H9 (cell line): ENCODE data around the gene PARD3. TPM values are rescaled to one million over a fixed set of nuclear protein-coding genes. Genes with fewer than 3 reads are reported as not detected.

Experiments
- DNase-seq: peaks from one replicate; pipeline ENCODE4 v3.0.0-alpha.2; 2017
- H2AFZ ChIP-seq: one replicate; pipeline ENCODE4 v1.6.1; 2013; ENCODE audit warnings: mild to moderate bottlenecking, low read length, control low read depth, moderate library complexity
- H2AK5ac ChIP-seq: 2 replicates; pipeline ENCODE4 v1.6.1; 2013; ENCODE audit warnings: low read length, control low read depth, mixed read lengths; ENCODE audit not compliant: insufficient read length
- H2BK120ac ChIP-seq: one replicate; pipeline ENCODE4 v1.6.1; 2013; ENCODE audit warnings: low read depth, mild to moderate bottlenecking, low read length, control low read depth, inconsistent platforms; ENCODE audit not compliant: poor library complexity, severe bottlenecking
- H2BK12ac ChIP-seq: 2 replicates; pipeline ENCODE4 v1.6.1; 2013; ENCODE audit warnings: low read length, control low read depth, mixed read lengths, low read depth; ENCODE audit not compliant: insufficient read length
- H2BK15ac ChIP-seq: 2 replicates; pipeline ENCODE4 v1.6.1; 2013; ENCODE audit warnings: low read depth, low read length, control low read depth
- H2BK20ac ChIP-seq: one replicate; pipeline ENCODE4 v1.6.1; 2013; ENCODE audit warnings: low read depth, mild to moderate bottlenecking, low read length, control low read depth, inconsistent platforms; ENCODE audit not compliant: poor library complexity, severe bottlenecking
- H2BK5ac ChIP-seq: 2 replicates; pipeline ENCODE4 v1.6.1; 2013; ENCODE audit warnings: low read length, control low read depth, mixed read lengths; ENCODE audit not compliant: insufficient read length
- H3K14ac ChIP-seq: 2 replicates; pipeline ENCODE4 v1.6.1; 2013; ENCODE audit warnings: low read length, control low read depth; ENCODE audit not compliant: insufficient read depth
- H3K18ac ChIP-seq: 2 replicates; pipeline ENCODE4 v1.6.1; 2013; ENCODE audit warnings: low read depth, mild to moderate bottlenecking, mixed read lengths, low read length, control low read depth; ENCODE audit not compliant: insufficient read length
- H3K23ac ChIP-seq: 2 replicates; pipeline ENCODE4 v1.6.1; 2013; ENCODE audit warnings: low read length, control low read depth, mixed read lengths, low read depth; ENCODE audit not compliant: insufficient read length
- H3K23me2 ChIP-seq: 2 replicates; pipeline ENCODE4 v1.6.1; 2013; ENCODE audit warnings: low read depth, mild to moderate bottlenecking, mixed read lengths, low read length, control low read depth; ENCODE audit not compliant: insufficient read length, poor library complexity, severe bottlenecking
- H3K27ac ChIP-seq: 2 replicates; pipeline ENCODE4 v1.5.1; 2013; ENCODE audit warnings: low read length, control low read depth, mixed read lengths, low read depth; ENCODE audit not compliant: insufficient read length
- H3K27me3 ChIP-seq: 2 replicates; pipeline ENCODE4 v1.6.1; 2013; ENCODE audit warnings: low read length, control low read depth, inconsistent platforms; ENCODE audit not compliant: insufficient read depth
- H3K4ac ChIP-seq: 2 replicates; pipeline ENCODE4 v1.6.1; 2013; ENCODE audit warnings: low read depth, mild to moderate bottlenecking, control low read depth, inconsistent platforms, low read length, moderate library complexity
- H3K4me1 ChIP-seq: 2 replicates; pipeline ENCODE4 v1.6.1; 2013; ENCODE audit warnings: low read length, control low read depth, inconsistent platforms; ENCODE audit not compliant: insufficient read depth
- H3K4me2 ChIP-seq: 2 replicates; pipeline ENCODE4 v1.6.1; 2013; ENCODE audit warnings: low read length, control low read depth, mixed read lengths; ENCODE audit not compliant: insufficient read length, insufficient read depth
- H3K56ac ChIP-seq: 2 replicates; pipeline ENCODE4 v1.6.1; 2013; ENCODE audit warnings: low read depth, mild to moderate bottlenecking, mixed read lengths, low read length, control low read depth; ENCODE audit not compliant: insufficient read length
- H3K79me1 ChIP-seq: 2 replicates; pipeline ENCODE4 v1.6.1; 2013; ENCODE audit warnings: low read depth, mild to moderate bottlenecking, moderate library complexity, low read length, control low read depth, inconsistent platforms; ENCODE audit not compliant: insufficient read depth, poor library complexity, severe bottlenecking
- H3K79me2 ChIP-seq: 2 replicates; pipeline ENCODE4 v1.6.1; 2013; ENCODE audit warnings: low read length, control low read depth, inconsistent platforms; ENCODE audit not compliant: insufficient read depth
- H3K9ac ChIP-seq: 2 replicates; pipeline ENCODE4 v1.6.1; 2013; ENCODE audit warnings: low read length, control low read depth, mixed read lengths; ENCODE audit not compliant: insufficient read length; ENCODE audit errors: extremely low read depth
- H3K9me3 ChIP-seq: one replicate; pipeline ENCODE4 v1.6.1; 2013; ENCODE audit warnings: low read depth, low read length, inconsistent platforms; ENCODE audit not compliant: control insufficient read depth
- H3T11ph ChIP-seq: one replicate; pipeline ENCODE4 v1.6.1; 2013; ENCODE audit warnings: mild to moderate bottlenecking, low read length, control low read depth, inconsistent platforms
- H4K20me1 ChIP-seq: one replicate; pipeline ENCODE4 v1.6.1; 2013; ENCODE audit not compliant: control insufficient read depth, insufficient read length, insufficient read depth
- H4K5ac ChIP-seq: 2 replicates; pipeline ENCODE4 v1.6.1; 2013; ENCODE audit warnings: low read depth, mild to moderate bottlenecking, mixed read lengths, low read length, control low read depth; ENCODE audit not compliant: insufficient read length
- H4K8ac ChIP-seq: replicated peaks from 2 replicates; pipeline ENCODE4 v1.6.1; 2013; ENCODE audit warnings: low read length, control low read depth, mixed read lengths, low read depth; ENCODE audit not compliant: insufficient read length
- H4K91ac ChIP-seq: 2 replicates; pipeline ENCODE4 v1.6.1; 2013; ENCODE audit warnings: low read depth, mild to moderate bottlenecking, moderate library complexity, mixed read lengths, low read length, control low read depth; ENCODE audit not compliant: insufficient read length
- H3K27ac Mint-ChIP-seq, 3 experiments: 2 replicates in 2 of 3; 3 replicates in 1 of 3; pipeline ENCODE4 v1.8.0; 2020 to 2021; ENCODE audit warnings: mixed read lengths in 3 of 3, mild to moderate bottlenecking in 1 of 3, moderate library complexity in 1 of 3
- H3K27me3 Mint-ChIP-seq: 2 replicates; pipeline ENCODE4 v1.8.0; 2021; ENCODE audit warnings: low read depth, mild to moderate bottlenecking, moderate library complexity, mixed read lengths
- H3K36me3 Mint-ChIP-seq, 3 experiments: 2 replicates in 2 of 3; 3 replicates in 1 of 3; pipeline ENCODE4 v1.8.0; 2020 to 2021; ENCODE audit warnings: low read depth in 3 of 3, mixed read lengths in 3 of 3; ENCODE audit not compliant: insufficient read depth in 1 of 3
- H3K4me1 Mint-ChIP-seq, 2 experiments: 2 replicates each; pipeline ENCODE4 v1.8.0; 2020; ENCODE audit warnings: mixed read lengths in 2 of 2
- H3K4me3 Mint-ChIP-seq, 2 experiments: 2 replicates in 1 of 2; 3 replicates in 1 of 2; pipeline ENCODE4 v1.8.0; 2020 to 2021; ENCODE audit warnings: mild to moderate bottlenecking in 2 of 2, mixed read lengths in 2 of 2, moderate library complexity in 1 of 2
- H3K9me3 Mint-ChIP-seq, 2 experiments: 2 replicates in 1 of 2; 3 replicates in 1 of 2; pipeline ENCODE4 v1.8.0; 2020; ENCODE audit warnings: mild to moderate bottlenecking in 2 of 2, mixed read lengths in 2 of 2, moderate library complexity in 1 of 2
- WGBS: extraction: QIAGEN DNeasy Blood & Tissue Kit; methylation state at CpG from one replicate; pipeline ENCODE4 v1.1.7; 2013; ENCODE audit warnings: missing lambda C conversion rate, low lambda C conversion rate, mixed read lengths; ENCODE audit not compliant: insufficient read length; ENCODE audit errors: extremely low coverage; 5-methylcytosine and 5-hydroxymethylcytosine counted together
- total RNA-seq: library from RNA; stranded (reverse); gene quantifications from 2 replicates; pipeline ENCODE4 v1.2.1, GENCODE V29; 2021
- TF ChIP-seq, protein P1 (sequence below): fragments of 200-600 bp; sonication (generic); conservative IDR thresholded peaks from 3 replicates; pipeline ENCODE4 v1.8.0; 2021; ENCODE audit warnings: antibody characterized with exemption, mild to moderate bottlenecking

PARD3 gene
- total RNA-seq, 1 experiment from 2014 or later: 44.7 TPM

DNA sequence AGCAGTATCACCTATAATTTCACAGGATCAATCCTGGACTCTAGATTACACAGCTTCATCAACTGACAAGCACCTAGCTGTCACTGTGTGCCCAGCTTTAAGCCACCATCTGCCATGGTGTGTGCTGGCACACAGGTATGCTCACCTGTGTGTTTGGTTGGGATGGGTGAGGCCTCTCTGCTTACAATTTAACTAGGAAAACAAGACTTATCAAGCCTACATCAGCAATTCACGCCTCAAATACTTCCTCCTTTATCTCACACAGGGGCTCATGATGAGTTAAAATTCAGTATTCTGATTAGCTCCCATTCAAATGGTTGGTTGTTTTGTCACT, 608.2 kb downstream of the PARD3 start:
- Histone ChIP-seq H3K27ac (no peak overlapping the region), H3K9me3 (no peaks in the 10 kb centered on the region), H3K9ac (no peak overlapping the region), H3K4me1 (no peaks in the 10 kb centered on the region), H3T11ph (no peak overlapping the region), H2BK12ac (no peak overlapping the region), H3K4me2 (no peak overlapping the region), H4K8ac (no peak overlapping the region), H2BK120ac (no peak overlapping the region), H3K56ac (no peak overlapping the region), H3K27me3 (no peaks in the 10 kb centered on the region), H4K5ac (no peak overlapping the region), H3K79me2 (no peaks in the 10 kb centered on the region), H3K18ac (no peak overlapping the region), H3K23me2 (no peaks in the 10 kb centered on the region), H4K91ac (no peak overlapping the region), H2BK15ac (no peak overlapping the region), H3K4ac (no peak overlapping the region), H4K20me1 (no peaks in the 10 kb centered on the region), H3K23ac (no peak overlapping the region), H2BK5ac (no peak overlapping the region), H2BK20ac (no peak overlapping the region), H2AK5ac (no peak overlapping the region), H3K14ac (no peak overlapping the region), H2AFZ (no peak overlapping the region), H3K79me1 (no peaks in the 10 kb centered on the region)
- Mint-ChIP-seq H3K36me3 (peaks cover 1 to 11% (median 5%) of the 10 kb centered on the region in 3 experiments; a peak in 4 of 7 replicates), H3K4me1 (peaks cover 20 to 27% of the 10 kb centered on the region in 2 experiments), H3K27me3 (no peaks in the 10 kb centered on the region), H3K4me3 (no peak overlapping the region), H3K9me3 (peaks cover 4% of the 10 kb centered on the region in 2 experiments; a peak in 3 of 5 replicates), H3K27ac (no peak overlapping the region; a peak in 1 of 7 replicates)
- TF ChIP-seq, protein P1, sequence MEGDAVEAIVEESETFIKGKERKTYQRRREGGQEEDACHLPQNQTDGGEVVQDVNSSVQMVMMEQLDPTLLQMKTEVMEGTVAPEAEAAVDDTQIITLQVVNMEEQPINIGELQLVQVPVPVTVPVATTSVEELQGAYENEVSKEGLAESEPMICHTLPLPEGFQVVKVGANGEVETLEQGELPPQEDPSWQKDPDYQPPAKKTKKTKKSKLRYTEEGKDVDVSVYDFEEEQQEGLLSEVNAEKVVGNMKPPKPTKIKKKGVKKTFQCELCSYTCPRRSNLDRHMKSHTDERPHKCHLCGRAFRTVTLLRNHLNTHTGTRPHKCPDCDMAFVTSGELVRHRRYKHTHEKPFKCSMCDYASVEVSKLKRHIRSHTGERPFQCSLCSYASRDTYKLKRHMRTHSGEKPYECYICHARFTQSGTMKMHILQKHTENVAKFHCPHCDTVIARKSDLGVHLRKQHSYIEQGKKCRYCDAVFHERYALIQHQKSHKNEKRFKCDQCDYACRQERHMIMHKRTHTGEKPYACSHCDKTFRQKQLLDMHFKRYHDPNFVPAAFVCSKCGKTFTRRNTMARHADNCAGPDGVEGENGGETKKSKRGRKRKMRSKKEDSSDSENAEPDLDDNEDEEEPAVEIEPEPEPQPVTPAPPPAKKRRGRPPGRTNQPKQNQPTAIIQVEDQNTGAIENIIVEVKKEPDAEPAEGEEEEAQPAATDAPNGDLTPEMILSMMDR: no peak
- DNase-seq: no peak
- no CpG with 5 or more reads among the region's 1 CpG for WGBS
